GM12874 (cell line): Measurements from ENCODE around the gene ZNF74.

Source experiments
- CTCF ChIP-seq: IDR thresholded peaks from 2 replicates; pipeline ENCODE4 v1.5.1; 2011; ENCODE audit warnings: low read depth, mild to moderate bottlenecking, control low read depth, low read length, moderate library complexity; ENCODE audit not compliant: insufficient read depth

ZNF74 gene

GRCh38 chr22:20428496-20429253 is 34.7 kb downstream of the ZNF74 start:
- TF ChIP-seq CTCF, result no peak

GRCh38 chr22:20429254-20430100 is 35.5 kb downstream of the ZNF74 start:
- no peak for TF ChIP-seq CTCF

- TF ChIP-seq CTCF, result no peak
Observed at GRCh38 chr22:20430101-20430719, 36.3 kb downstream of the ZNF74 start.

- no peak; the same call in 1 of the 2 replicates for TF ChIP-seq CTCF
Observed at GRCh38 chr22:20430720-20431510, 37.0 kb downstream of the ZNF74 start.

GRCh38 chr22:20431511-20432192 is 37.7 kb downstream of the ZNF74 start:
- no peak for TF ChIP-seq CTCF

- TF ChIP-seq CTCF, result no peak
Observed at GRCh38 chr22:20432244-20432686, 38.3 kb downstream of the ZNF74 start.
